SIG-M5 treated with dmso at 0.1 percent for 504 hours (cell line): ENCODE measurements around the gene TWIST2.

Experiments used
- DNase-seq: peaks from one replicate; lab custom pipeline; 2025; ENCODE audit not compliant: unreplicated experiment; lab: John Stamatoyannopoulos, UW

TWIST2 gene

DNA sequence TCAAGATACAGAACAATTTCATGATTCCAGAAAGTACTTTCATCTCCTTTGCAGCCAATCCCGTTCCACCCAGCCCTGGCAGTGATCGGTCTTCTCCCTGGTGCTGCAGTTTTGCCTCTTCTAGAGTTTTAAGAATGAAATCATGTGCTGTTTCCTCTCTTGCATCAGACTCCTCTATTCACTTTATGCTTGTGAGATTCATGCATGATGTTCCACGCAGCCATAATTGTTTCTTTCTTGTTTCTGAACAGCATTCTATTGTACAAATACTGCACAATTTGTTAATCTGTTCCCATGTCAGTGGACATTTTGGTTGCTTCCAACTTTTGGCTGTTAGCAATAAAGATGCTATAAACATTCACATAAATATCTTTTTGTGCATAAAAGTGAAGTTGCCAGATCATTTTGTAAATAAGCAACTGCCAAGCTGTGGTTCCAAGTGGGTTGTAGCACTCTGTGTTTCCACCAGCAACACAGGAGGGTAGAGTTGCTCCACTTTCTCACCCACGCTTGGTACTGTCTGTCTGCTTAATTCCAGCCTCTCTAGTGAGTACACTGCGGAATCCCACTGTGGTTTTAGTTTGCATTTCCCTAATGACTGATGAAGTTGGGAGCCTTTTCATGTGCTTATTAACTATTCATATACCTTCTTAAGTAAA is 104.5 kb downstream of the TWIST2 start:
- DNase-seq = no peak

DNA sequence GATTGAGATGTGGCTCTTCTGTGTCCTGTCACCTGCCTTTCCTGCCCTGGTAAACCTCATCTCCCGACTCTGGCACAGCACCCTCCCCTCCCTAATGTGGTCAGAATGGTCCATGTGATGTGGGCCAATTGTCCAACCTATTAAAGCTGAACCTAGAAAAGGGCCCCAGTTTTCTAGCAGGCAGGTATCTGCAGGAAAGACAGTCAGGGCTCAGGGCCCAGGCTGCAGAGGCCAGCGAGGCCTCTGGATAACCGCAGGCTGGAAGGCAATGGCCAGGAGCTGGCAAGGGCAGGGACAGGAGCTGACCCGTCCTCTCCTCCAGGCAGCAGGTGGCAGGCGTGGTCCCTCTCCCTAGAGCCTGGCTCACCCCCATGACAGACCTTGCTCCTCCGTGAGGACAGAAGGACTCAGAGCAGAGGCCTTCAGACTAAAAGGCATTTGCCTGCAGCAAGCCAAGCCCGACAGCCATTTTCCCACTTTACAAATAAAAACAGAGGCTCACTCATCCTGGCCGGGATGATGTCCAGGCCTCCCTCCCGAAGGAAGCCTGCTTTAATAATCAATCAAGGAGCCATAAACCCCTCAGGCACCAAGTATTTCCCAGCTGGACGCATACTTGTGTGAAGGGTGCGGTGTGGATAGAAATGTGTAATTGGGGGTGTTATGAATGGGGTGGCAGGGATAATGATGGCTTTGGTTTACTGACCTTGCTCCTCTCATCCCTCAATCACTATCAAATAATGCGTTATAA is 107.1 kb downstream of the TWIST2 start:
- no peak for DNase-seq

DNA sequence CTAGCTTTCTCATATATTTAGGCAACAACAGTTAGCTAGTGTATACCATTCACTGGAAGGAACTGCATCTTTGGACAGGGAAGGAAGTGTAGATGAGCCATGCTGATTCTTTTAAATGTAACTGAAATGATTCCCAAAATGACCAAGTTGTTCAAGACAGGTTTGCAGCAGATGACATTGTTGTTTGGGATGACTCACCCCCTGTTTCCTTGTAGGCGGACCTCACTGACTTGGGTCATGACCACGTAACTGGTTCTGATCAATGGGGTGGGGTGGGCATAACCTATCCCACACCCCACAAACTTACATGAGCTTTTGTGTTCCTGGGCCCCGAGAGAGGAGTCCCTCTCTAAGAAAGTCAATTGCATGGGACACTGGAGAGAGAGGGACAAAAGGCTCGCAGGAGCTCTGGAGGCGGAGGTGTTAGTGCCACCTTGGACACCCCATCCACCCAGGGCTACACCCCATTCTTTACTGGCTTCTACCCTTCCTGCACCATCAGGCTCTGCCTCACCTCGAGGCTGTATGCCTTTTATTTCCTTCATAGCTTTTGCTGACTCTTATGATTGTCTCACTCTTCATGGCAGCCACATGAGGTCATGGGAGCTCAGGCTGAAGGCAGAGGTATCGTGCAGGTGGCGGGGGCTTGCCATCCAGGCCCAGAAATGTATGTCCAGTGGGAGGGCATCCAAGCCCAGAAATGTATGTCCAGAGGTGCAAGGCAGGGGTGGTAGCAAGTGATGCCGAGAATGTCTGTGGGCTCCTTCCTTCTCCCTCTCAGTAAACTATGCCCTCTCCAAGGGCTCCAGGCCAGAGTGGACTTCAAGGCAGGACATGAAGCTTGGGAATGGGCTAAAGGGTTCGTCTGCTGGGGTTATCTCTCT is 108.0 kb downstream of the TWIST2 start:
- DNase-seq = no peak

DNA sequence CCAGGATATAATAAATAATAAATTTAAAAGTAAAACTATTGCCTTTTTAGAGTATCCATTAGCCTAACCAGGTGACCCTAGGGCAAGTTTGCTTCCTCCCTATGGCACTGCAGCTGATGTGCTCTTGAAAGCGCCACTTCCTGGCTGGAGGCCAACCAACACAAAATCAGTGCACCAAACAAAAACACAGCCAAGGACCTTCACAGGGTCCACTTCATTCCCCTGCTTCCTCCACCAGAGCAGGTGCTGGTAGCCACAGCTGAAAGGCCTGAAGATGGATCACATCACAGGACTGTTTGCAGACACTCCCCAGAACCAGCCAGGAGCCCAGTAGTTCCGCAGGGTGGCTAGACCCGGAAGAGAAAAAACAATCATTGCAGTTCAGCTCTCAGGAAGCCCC is 108.8 kb downstream of the TWIST2 start:
- no peak for DNase-seq
